T-helper 1 cell treated with Interleukin-12 subunit alpha and Interleukin-12 subunit beta and Interleukin-4 antibody, amounts not matched to agents 30 μg/mL and 1 μg/mL, for 36 hours (primary cell): ENCODE results near the gene BLACAT1.

ENCODE experiments used
- H3K27ac Mint-ChIP-seq: one replicate; pipeline ENCODE4 v1.8.0; 2021; ENCODE audit warnings: mild to moderate bottlenecking, mixed read lengths
- H3K27me3 Mint-ChIP-seq: one replicate; pipeline ENCODE4 v1.8.0; 2021; ENCODE audit warnings: low read depth, mixed read lengths
- H3K36me3 Mint-ChIP-seq: one replicate; pipeline ENCODE4 v1.8.0; 2021; ENCODE audit warnings: low read depth, mixed read lengths
- H3K4me1 Mint-ChIP-seq: one replicate; pipeline ENCODE4 v1.8.0; 2021; ENCODE audit warnings: low read depth, mixed read lengths
- H3K4me3 Mint-ChIP-seq: one replicate; pipeline ENCODE4 v1.8.0; 2021; ENCODE audit warnings: mild to moderate bottlenecking, moderate library complexity, mixed read lengths
- H3K9me3 Mint-ChIP-seq: one replicate; pipeline ENCODE4 v1.8.0; 2021; ENCODE audit warnings: mixed read lengths

The BLACAT1 gene

GRCh38 chr1:205477121-205477758 is 21.4 kb upstream of the BLACAT1 start:
- Mint-ChIP-seq H3K27me3 (peaks cover 28% of the 10 kb centered on the region), H3K36me3 (peaks cover 9% of the 10 kb centered on the region), H3K4me1 (peaks cover 23% of the 10 kb centered on the region), H3K4me3 (no peak overlapping the region), H3K27ac (no peak overlapping the region), H3K9me3 (peaks cover 23% of the 10 kb centered on the region)

GRCh38 chr1:205476648-205477047 is 20.8 kb upstream of the BLACAT1 start:
- H3K9me3 Mint-ChIP-seq = peaks cover 23% of the 10 kb centered on the region
- peaks cover 28% of the 10 kb centered on the region for H3K27me3 Mint-ChIP-seq
- H3K4me1 Mint-ChIP-seq = peaks cover 23% of the 10 kb centered on the region
- H3K27ac Mint-ChIP-seq = no peak overlapping the region
- H3K4me3 Mint-ChIP-seq = no peak overlapping the region
- H3K36me3 Mint-ChIP-seq = peaks cover 9% of the 10 kb centered on the region

- Mint-ChIP-seq H3K27ac (no peak overlapping the region), H3K27me3 (peaks cover 33% of the 10 kb centered on the region), H3K4me1 (peaks cover 16% of the 10 kb centered on the region), H3K9me3 (peaks cover 23% of the 10 kb centered on the region), H3K36me3 (peaks cover 9% of the 10 kb centered on the region), H3K4me3 (no peak overlapping the region)
Observed at GRCh38 chr1:205475855-205476254, 20.0 kb upstream of the BLACAT1 start.

DNA sequence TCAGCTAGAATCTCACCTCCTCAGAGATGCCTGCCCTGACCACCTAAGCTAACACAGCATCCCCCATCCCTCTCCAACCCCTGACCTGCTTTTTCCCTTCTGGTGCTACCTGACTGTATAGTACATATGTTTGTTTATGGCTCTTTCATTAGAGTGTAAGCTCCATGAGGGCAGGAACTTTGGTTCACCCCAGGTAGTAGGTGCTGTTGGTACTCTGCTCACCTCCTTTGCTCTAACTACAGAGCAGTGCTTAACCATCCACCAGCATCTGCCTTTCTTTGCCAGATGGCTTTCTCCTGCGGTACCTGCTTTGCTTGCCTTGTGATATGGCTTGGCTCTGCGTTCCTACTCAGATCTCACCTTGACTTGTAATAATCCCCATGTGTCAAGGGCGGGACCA is 18.7 kb upstream of the BLACAT1 start:
- H3K27me3 Mint-ChIP-seq = peaks cover 36% of the 10 kb centered on the region
- H3K4me1 Mint-ChIP-seq = peaks cover 4% of the 10 kb centered on the region
- H3K36me3 Mint-ChIP-seq = peaks cover 9% of the 10 kb centered on the region
- H3K9me3 Mint-ChIP-seq = peaks cover 23% of the 10 kb centered on the region
- no peak overlapping the region for H3K4me3 Mint-ChIP-seq
- no peak overlapping the region for H3K27ac Mint-ChIP-seq

- Mint-ChIP-seq H3K27ac (no peak overlapping the region), H3K9me3 (peaks cover 23% of the 10 kb centered on the region), H3K27me3 (peaks cover 38% of the 10 kb centered on the region), H3K4me3 (no peak overlapping the region), H3K36me3 (peaks cover 9% of the 10 kb centered on the region), H3K4me1 (peaks cover 2% of the 10 kb centered on the region)
Observed at GRCh38 chr1:205473966-205474365, 18.1 kb upstream of the BLACAT1 start.

- H3K27me3 Mint-ChIP-seq = peaks cover 41% of the 10 kb centered on the region
- H3K4me1 Mint-ChIP-seq = peaks cover 2% of the 10 kb centered on the region
- peaks cover 9% of the 10 kb centered on the region for H3K36me3 Mint-ChIP-seq
- H3K9me3 Mint-ChIP-seq = peaks cover 23% of the 10 kb centered on the region
- H3K4me3 Mint-ChIP-seq = no peak overlapping the region
- H3K27ac Mint-ChIP-seq = no peak overlapping the region
Observed at GRCh38 chr1:205473475-205473874, 17.6 kb upstream of the BLACAT1 start.

DNA sequence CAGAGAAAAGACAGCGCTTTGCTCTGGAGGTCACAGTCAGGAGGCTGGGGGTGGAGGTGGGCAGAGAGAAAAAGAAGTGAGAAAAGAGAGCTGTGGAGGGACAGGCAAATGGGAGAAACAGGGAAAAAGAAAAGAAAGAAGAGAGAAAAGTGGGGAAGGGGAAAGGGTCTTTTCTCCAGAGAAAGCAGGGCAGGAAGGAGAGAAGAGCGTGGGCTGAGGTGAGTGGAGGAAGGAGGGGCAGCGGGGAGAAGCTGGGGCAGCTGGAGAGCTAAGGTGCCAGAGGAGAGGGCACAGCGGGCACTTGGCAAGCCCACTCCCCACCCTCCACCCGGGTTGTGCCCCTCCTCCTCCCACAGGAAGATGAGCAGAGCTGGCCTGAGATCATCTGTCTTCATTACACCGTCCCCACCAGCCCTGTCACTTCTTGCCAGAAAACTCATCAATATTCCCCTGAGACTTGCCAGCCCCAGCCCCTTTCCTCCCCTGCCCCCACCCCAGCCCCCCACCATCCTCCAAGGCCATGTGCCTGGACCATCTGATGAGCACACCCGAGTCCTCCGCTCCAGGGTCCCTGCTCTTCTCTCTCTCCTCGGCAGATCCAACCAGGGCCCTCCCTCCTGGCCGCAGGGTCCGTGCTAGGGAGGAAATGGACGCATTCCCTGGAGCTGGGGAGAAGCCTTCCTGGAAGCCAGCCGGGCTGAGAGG is 17.0 kb upstream of the BLACAT1 start:
- H3K27me3 Mint-ChIP-seq = peaks cover 46% of the 10 kb centered on the region
- H3K9me3 Mint-ChIP-seq = peaks cover 23% of the 10 kb centered on the region

GRCh38 chr1:205470131-205470530 is 14.3 kb upstream of the BLACAT1 start:
- Mint-ChIP-seq H3K27ac (no peak overlapping the region), H3K9me3 (peaks cover 7% of the 10 kb centered on the region), H3K4me1 (peaks cover 2% of the 10 kb centered on the region), H3K36me3 (peaks cover 5% of the 10 kb centered on the region), H3K27me3 (peaks cover 65% of the 10 kb centered on the region), H3K4me3 (no peak overlapping the region)

More for the DNA sequence above, 17.0 kb upstream of the BLACAT1 start:
- Mint-ChIP-seq H3K4me1 (peaks cover 2% of the 10 kb centered on the region), H3K4me3 (no peak overlapping the region), H3K36me3 (peaks cover 9% of the 10 kb centered on the region), H3K27ac (no peak overlapping the region)

DNA sequence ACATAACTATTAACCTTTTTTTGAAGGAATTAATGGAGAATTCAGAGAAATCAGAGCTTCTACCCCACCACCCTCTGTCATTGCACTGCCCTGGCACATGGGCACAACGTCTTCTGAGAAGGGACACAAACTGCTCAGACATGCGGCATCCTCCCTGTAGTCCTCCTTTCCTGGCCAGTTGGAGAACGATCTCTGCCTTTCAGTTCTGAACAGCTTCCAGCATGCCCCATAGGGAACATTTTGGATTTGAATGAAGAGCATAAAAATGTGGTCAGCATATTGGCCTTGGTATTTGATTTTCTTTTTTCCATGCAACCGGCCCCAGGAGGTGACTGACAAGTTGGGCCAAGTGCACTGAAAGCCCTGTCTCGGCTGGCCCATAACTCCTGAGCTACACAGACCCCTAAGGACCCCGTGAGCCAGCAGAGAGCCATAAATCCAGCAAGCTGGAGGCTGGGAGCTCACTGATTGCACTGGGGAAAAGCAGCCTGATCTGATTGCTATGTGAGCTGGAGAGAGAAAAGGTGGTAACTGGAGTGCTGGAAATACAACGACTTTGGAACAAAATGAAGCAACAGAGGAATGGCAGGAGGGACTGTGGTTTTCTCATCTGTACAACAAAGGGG is 10.9 kb upstream of the BLACAT1 start:
- H3K4me3 Mint-ChIP-seq = no peak overlapping the region
- H3K36me3 Mint-ChIP-seq = no peaks in the 10 kb centered on the region
- H3K4me1 Mint-ChIP-seq = no peaks in the 10 kb centered on the region
- H3K9me3 Mint-ChIP-seq = no peaks in the 10 kb centered on the region
- peaks cover 40% of the 10 kb centered on the region for H3K27me3 Mint-ChIP-seq
- H3K27ac Mint-ChIP-seq = no peak overlapping the region

DNA sequence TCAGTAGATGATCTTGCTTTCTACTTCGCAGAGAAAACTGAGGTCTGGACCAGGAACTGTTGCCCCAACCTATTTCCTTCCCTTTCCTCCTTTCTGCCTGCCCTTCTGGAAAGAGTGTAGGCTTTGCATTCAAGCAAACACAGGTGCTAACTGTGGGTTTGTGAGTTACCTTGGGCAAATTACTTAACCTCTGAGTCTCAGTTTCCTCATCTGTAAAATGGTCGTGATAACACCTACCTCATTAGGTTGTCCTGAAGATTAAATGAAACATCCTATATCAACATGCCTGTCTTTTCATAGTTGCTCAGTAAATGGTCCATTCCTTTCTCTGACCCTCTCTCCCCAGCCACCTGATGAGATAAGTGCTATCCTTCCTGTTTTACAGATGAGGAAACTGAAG is 9.5 kb upstream of the BLACAT1 start:
- Mint-ChIP-seq H3K27me3 (peaks cover 43% of the 10 kb centered on the region), H3K4me3 (no peak overlapping the region), H3K27ac (no peak overlapping the region), H3K9me3 (no peaks in the 10 kb centered on the region), H3K4me1 (no peaks in the 10 kb centered on the region), H3K36me3 (no peaks in the 10 kb centered on the region)

- Mint-ChIP-seq H3K4me3 (no peak overlapping the region), H3K4me1 (peaks cover 9% of the 10 kb centered on the region), H3K27me3 (peaks cover 64% of the 10 kb centered on the region), H3K27ac (no peak overlapping the region), H3K36me3 (no peaks in the 10 kb centered on the region), H3K9me3 (no peaks in the 10 kb centered on the region)
Observed at GRCh38 chr1:205458777-205459566, 3.1 kb upstream of the BLACAT1 start.

- peaks cover 81% of the 10 kb centered on the region for H3K27me3 Mint-ChIP-seq
- H3K27ac Mint-ChIP-seq = no peak overlapping the region
- H3K36me3 Mint-ChIP-seq = no peaks in the 10 kb centered on the region
- peak overlapping the region; percentile 30 for H3K4me3 Mint-ChIP-seq
- H3K4me1 Mint-ChIP-seq = peaks cover 9% of the 10 kb centered on the region
- H3K9me3 Mint-ChIP-seq = no peaks in the 10 kb centered on the region
Observed at GRCh38 chr1:205456868-205457745, 1.3 kb upstream of the BLACAT1 start.

DNA sequence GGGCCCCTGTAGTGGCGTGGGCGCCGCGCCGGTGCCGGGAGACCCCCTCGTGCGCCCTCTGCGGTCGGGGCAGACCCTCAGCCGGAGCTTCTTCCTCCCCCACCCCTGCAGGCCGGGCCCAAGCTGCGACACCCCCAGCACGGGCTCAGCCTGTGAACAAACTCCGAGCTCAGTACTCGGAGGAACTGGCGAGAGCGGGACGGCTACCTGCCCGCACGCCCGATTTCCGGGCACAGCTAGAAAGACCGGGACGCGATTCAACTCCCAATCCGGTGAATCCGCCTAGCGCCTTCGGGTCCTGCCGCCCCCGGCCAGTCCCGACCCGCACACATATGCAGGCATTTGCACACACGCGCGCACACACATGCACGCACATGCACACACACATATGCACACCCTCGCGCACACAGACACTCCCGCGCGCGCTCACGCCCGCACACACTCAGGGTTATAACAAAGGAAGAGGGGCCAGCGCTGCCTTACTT is 580 bp upstream of the BLACAT1 start:
- Mint-ChIP-seq H3K27me3 (peaks cover 83% of the 10 kb centered on the region), H3K4me1 (peaks cover 9% of the 10 kb centered on the region), H3K36me3 (no peaks in the 10 kb centered on the region), H3K27ac (no peak overlapping the region), H3K9me3 (no peaks in the 10 kb centered on the region), H3K4me3 (peak overlapping the region; percentile 65)
